ENCODE measurements around the gene SLC17A3.

GRCh38 chr6:25852756-25853155 lies 21.3 kb downstream of the SLC17A3 start:
- no peak for TF ChIP-seq CTCF (IDR thresholded peaks at IDR 0.05)
- TF ChIP-seq EZH2phosphoT487 (IDR thresholded peaks at IDR 0.05), result no peak
- TF ChIP-seq EZH2 (IDR thresholded peaks at IDR 0.05), result no peak
